Measurements from ENCODE around the gene EHMT2.

The EHMT2 gene

DNA sequence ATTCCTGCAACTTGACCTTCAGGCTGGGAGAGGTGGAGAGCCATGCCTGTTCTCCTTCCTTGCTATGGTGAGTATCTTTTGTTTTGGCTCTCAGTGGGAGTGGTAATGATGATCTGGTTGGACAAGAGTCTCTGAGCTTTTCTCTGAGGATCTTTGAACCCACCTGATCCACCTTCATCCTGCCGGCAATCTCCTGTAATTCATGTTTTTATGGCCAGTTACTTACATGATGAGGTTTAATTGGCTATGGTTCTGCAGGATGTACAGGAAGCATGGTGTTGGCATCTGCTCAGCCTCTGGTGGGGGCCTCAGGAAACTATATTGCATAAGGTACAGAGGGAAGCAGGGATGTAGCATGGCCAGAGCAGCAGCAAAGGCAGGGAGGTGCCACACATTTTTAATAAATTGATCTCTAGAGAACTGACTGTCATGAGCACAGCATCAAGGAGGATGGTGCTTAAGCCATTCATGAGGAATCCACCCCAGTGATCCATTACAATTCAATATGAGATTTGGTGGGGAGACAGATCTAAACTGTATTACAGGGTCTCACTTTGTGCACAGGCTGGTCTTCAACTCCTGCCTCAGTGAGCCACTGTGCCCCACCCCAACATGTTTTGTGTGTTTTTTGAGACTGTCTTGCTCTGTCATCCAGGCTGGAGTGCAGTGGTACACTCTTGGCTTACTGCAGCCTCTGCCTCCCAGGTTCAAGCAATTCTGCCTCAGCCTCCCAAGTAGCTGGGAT, 60.0 kb downstream of the EHMT2 start:
- DNase-seq (ENCODE audit: low spot score): no peak

GRCh38 chr6:31836474-31837368, 60.8 kb downstream of the EHMT2 start:
- DNase-seq (ENCODE audit: low spot score): peak; percentile 77

- no peak for DNase-seq (ENCODE audit: low spot score)
These were observed 61.4 kb downstream of the EHMT2 start for GRCh38 chr6:31836047-31836473.

DNA sequence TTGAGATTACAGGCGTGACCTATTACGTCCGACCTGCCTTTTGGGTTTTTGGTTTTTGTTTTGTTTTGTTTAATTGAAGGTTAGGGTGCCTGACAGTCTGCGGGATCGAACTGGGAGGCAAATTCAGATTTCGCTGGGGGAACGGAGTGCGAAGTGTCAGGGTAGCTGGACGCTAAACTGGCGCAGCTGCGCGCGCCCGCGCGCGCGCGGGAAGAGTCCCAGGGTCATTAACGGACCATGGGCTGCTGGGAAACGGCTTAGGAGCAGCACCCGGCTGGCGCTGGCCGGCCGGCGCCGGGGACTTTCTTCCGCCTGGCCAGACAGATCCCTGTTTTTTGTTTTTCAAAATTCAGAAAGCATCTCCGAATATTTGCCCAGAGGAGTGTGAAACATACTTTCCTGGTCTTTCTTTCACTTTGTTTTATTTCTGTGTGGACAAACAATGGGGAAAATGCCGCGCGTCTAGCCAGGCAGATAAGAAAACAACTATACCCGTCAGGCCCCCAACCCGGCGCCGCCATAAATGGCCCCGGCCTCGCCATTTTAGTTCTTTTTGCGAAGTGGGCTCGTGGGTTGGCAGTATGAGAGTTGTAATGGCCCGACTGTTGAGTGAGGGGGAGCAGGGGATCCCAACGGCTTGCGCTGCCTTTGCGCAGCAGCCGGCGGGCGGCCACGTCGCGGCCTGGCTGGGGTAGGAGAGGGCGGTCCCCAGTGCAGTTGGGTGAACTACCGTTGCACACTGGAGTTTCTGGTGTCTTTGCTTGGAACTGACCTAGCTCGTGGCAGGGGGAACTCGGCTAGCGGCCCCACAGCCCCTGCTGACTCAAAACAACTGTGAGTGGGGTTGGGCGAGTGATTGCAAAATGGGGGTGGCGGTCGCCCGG, 62.9 kb downstream of the EHMT2 start:
- peak; percentile 92 for DNase-seq (ENCODE audit: low spot score)

GRCh38 chr6:31831350-31832215, 65.9 kb downstream of the EHMT2 start:
- no peak for DNase-seq (ENCODE audit: low spot score)

DNA sequence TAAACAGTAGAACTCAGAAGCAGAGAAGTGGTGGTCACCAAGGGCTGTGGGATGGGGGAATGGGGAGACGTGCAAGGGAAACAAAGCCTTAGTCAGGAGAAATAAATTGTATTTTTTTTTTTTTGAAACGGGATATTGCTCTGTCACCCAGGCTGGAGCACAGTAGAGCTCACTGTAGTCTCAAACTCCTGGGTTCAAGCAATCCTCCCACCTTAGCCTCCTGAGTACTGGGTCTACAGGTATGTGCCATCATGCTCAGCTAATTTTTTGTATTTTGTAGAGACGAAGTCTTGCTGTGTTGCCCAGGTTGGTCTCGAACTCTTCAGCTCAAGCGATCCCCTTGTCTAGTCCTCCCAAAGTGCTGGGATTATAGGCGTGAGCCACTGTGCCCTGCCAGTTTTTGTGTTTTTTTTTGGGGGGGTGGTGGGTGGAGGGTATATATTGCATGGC, 66.6 kb downstream of the EHMT2 start:
- DNase-seq (ENCODE audit: low spot score): no peak

All from RKO (cell line).